Body of pancreas (tissue), 4 donors: Measurements from ENCODE around the gene C5AR2. TPM values are rescaled to one million over a fixed set of nuclear protein-coding genes. Genes with fewer than 3 reads are reported as not detected.

ENCODE experiments used
- ATAC-seq: fragments of 150-250 bp; one replicate; pipeline ENCODE4 v1.9.1; 2016
- DNase-seq, 4 donors: peaks; one replicate each; pipeline ENCODE4 v3.0.0-alpha.2; 2019
- H3K27ac ChIP-seq, 4 donors: fragments of 200-600 bp; sonication (generic); 1 replicate in 3 of 4; 2 replicates in 1 of 4; pipeline versions ENCODE4 v1.5.1 to v1.6.1; 2016 to 2019; ENCODE audit warnings: mild to moderate bottlenecking in 1 of 4, mixed read lengths in 1 of 4, moderate library complexity in 1 of 4
- H3K27me3 ChIP-seq, 2 donors: fragments of 200-600 bp; sonication (generic); one replicate each; pipeline ENCODE4 v1.6.0; 2016; ENCODE audit warnings: mild to moderate bottlenecking in 1 of 2
- H3K36me3 ChIP-seq, 2 donors: fragments of 200-600 bp; sonication (generic); replicated peaks in 1 of 2; 2 replicates each; pipeline ENCODE4 v1.5.1; 2016; ENCODE audit warnings: low read depth in 2 of 2; ENCODE audit not compliant: insufficient read depth in 1 of 2
- H3K4me1 ChIP-seq: fragments of 200-600 bp; sonication (generic); one replicate; pipeline ENCODE4 v1.6.0; 2016
- H3K4me3 ChIP-seq, 2 donors: fragments of 200-600 bp; sonication (generic); 1 replicate in 1 of 2; 2 replicates in 1 of 2; pipeline ENCODE4 v1.5.1; 2016 to 2019
- H3K9me3 ChIP-seq, 3 donors: fragments of 200-600 bp; sonication (generic); 1 replicate in 2 of 3; 2 replicates in 1 of 3; pipeline ENCODE4 v1.5.1; 2016
- CTCF ChIP-seq, 7 experiments: fragments of 450-650 bp in 4 of 7; fragments of 200-600 bp in 3 of 7; sonication (generic) in 3 of 7; IDR thresholded peaks; one replicate each; pipeline ENCODE4 v1.5.1; 2016 to 2019; ENCODE audit warnings: antibody characterized with exemption in 7 of 7
- POLR2A ChIP-seq, 3 donors: fragments of 450-650 bp; IDR thresholded peaks; one replicate each; pipeline ENCODE4 v1.6.1; 2016; ENCODE audit warnings: antibody characterized with exemption in 3 of 3, mild to moderate bottlenecking in 2 of 3
- WGBS, 2 donors: methylation state at CpG; one replicate each; pipeline ENCODE4 v1.1.5; 2017; 5-methylcytosine and 5-hydroxymethylcytosine counted together
- intact Hi-C: fragments of 100-400 bp; cut with DNase I; formaldehyde crosslinking; loops from one replicate; pipeline ENCODE4 v1.15.1; 2023
- total RNA-seq, 2 donors: library from RNA; depleted of rRNA; stranded (reverse); fragments of >200 nt; gene quantifications; one replicate each; pipeline ENCODE4 v1.1.0, GENCODE V29; 2016

The C5AR2 gene
- total RNA-seq, 2 donors from 2014 or later = 0.52 TPM; not detected in 1

- intact Hi-C loops = no loop called here
- Histone ChIP-seq H3K9me3 (no peaks in the 10 kb centered on the region), H3K4me1 (no peaks in the 10 kb centered on the region), H3K36me3 (peaks cover 15 to 51% of the 10 kb centered on the region in 2 donors), H3K27me3 (no peaks in the 10 kb centered on the region), H3K4me3 (no peak overlapping the region), H3K27ac (no peak overlapping the region)
- WGBS, 2 donors = 91 to 100% methylated on average over 2 to 11 of the region's 12 CpGs
- peak in 3 of 4 donors; percentile 15 to 46 (median 27) for DNase-seq
- TF ChIP-seq CTCF (IDR thresholded peaks at IDR 0.05) (no peak), POLR2A (IDR thresholded peaks at IDR 0.05) (no peak)
- no peak for ATAC-seq
These were observed 45.8 kb downstream of the C5AR2 start for GRCh38 chr19:47377801-47378200.

GRCh38 chr19:47378246-47378645 is 46.3 kb downstream of the C5AR2 start:
- DNase-seq (peak in 2 of 4 donors; percentile 36 to 50), ATAC-seq (no peak)
- Histone ChIP-seq H3K9me3 (no peaks in the 10 kb centered on the region), H3K27me3 (no peaks in the 10 kb centered on the region), H3K4me1 (no peaks in the 10 kb centered on the region), H3K27ac (no peak overlapping the region), H3K36me3 (peaks cover 15 to 47% of the 10 kb centered on the region in 2 donors), H3K4me3 (no peak overlapping the region)
- TF ChIP-seq POLR2A (IDR thresholded peaks at IDR 0.05) = no peak
- intact Hi-C loops = no loop called here
- 83% methylated on average over 11 of the region's 11 CpGs; no CpG with 5 or more reads in 1 of the 2 donors for whole genome bisulfite sequencing, 2 donors

GRCh38 chr19:47379381-47379938 is 47.5 kb downstream of the C5AR2 start:
- DNase-seq (peak in 1 of 4 donors; percentile 35), ATAC-seq (no peak)
- Histone ChIP-seq H3K4me1 (no peaks in the 10 kb centered on the region), H3K4me3 (no peak overlapping the region), H3K9me3 (no peaks in the 10 kb centered on the region), H3K27ac (no peak overlapping the region), H3K36me3 (peaks cover 11 to 43% of the 10 kb centered on the region in 2 donors), H3K27me3 (no peaks in the 10 kb centered on the region)
- TF ChIP-seq CTCF (IDR thresholded peaks at IDR 0.05) (no peak), POLR2A (IDR thresholded peaks at IDR 0.05) (no peak)
- intact Hi-C loops = no loop called here
- whole genome bisulfite sequencing, 2 donors = 90 to 97% methylated on average over 12 to 19 of the region's 23 CpGs

- H3K27ac ChIP-seq = no peak overlapping the region
- 91 to 94% methylated on average over 6 of the region's 6 CpGs for WGBS, 2 donors
- H3K4me3 ChIP-seq = no peak overlapping the region
- H3K36me3 ChIP-seq = peaks cover 0 to 37% of the 10 kb centered on the region in 2 donors
- H3K4me1 ChIP-seq = no peaks in the 10 kb centered on the region
- DNase-seq (no peak), ATAC-seq (no peak)
- intact Hi-C loops = loop anchor here (10.0 kb wide), 1 partner anchor 86 kb away; no protein-coding TSS in a partner anchor
- H3K9me3 ChIP-seq = no peaks in the 10 kb centered on the region
- no peak for TF ChIP-seq CTCF (IDR thresholded peaks at IDR 0.05)
- H3K27me3 ChIP-seq = no peaks in the 10 kb centered on the region
These were observed 48.6 kb downstream of the C5AR2 start for GRCh38 chr19:47380559-47380958.

GRCh38 chr19:47381121-47381520 is 49.1 kb downstream of the C5AR2 start:
- H3K9me3 ChIP-seq = no peaks in the 10 kb centered on the region
- no peak for DNase-seq
- no peaks in the 10 kb centered on the region for H3K27me3 ChIP-seq
- TF ChIP-seq POLR2A (IDR thresholded peaks at IDR 0.05) (no peak), CTCF (IDR thresholded peaks at IDR 0.05) (no peak)
- peaks cover 0 to 33% of the 10 kb centered on the region in 2 donors for H3K36me3 ChIP-seq
- no peak for ATAC-seq
- no peak overlapping the region for H3K4me3 ChIP-seq
- H3K4me1 ChIP-seq = no peaks in the 10 kb centered on the region
- no peak overlapping the region for H3K27ac ChIP-seq
- intact Hi-C loops = loop anchor here (10.0 kb wide), 1 partner anchor 86 kb away; no protein-coding TSS in a partner anchor
- WGBS, 2 donors = 89 to 96% methylated on average over 10 to 12 of the region's 14 CpGs
